ENCODE results near the gene FYN. TPM values are rescaled to one million over a fixed set of nuclear protein-coding genes. Genes with fewer than 3 reads are reported as not detected.
A peak's percentile ranks its signal among the peaks of the same experiment; 100 is the strongest.

Gene FYN
- polyA plus RNA-seq, 1 donor (not counting 4 experiments of a cell fraction or from before 2014, with no cell fraction given) = 24.7 TPM

- no peak for FAIRE-seq
These were observed 256.1 kb downstream of the FYN start for GRCh38 chr6:111617149-111617548.

GRCh38 chr6:111615916-111616612 lies 257.2 kb downstream of the FYN start:
- H3K79me2 ChIP-seq (ENCODE audit: control insufficient read depth, insufficient read depth, low read length) = no peaks in the 10 kb centered on the region
- dilution Hi-C loops (cut with MboI; ENCODE audit: extremely low pct_ligation_motif_present, low sequenced_read_pairs) = no loop called here
- no peaks in the 10 kb centered on the region for H3K9me1 ChIP-seq (ENCODE audit: control insufficient read depth, extremely low read depth, insufficient read depth, low read length)
- H3K36me3 ChIP-seq (ENCODE audit: control insufficient read depth in 2 of 2, extremely low read depth in 1 of 2, insufficient read depth in 2 of 2, low read length in 2 of 2) = no peaks in the 10 kb centered on the region
- FAIRE-seq (peak; percentile 49), DNase-seq (ENCODE audit: low read depth, low spot score) (no peak)
- no peak overlapping the region for H3K4me2 ChIP-seq (ENCODE audit: control insufficient read depth, extremely low read depth, insufficient read depth, low read depth, low read length)
- H2AFZ ChIP-seq (ENCODE audit: control insufficient read depth, low read length) = no peak overlapping the region
- no peak overlapping the region for H3K27ac ChIP-seq (ENCODE audit: control insufficient read depth, insufficient read depth, low read length)
- no peaks in the 10 kb centered on the region for H3K9me3 ChIP-seq (ENCODE audit: control insufficient read depth, low read depth, low read length)
- no peaks in the 10 kb centered on the region for H3K27me3 ChIP-seq (ENCODE audit: control insufficient read depth, extremely low read depth, insufficient read depth, low read length)
- no peak overlapping the region for H3K9ac ChIP-seq (ENCODE audit: control insufficient read depth, extremely low read depth, insufficient read depth, low read length)
- no peaks in the 10 kb centered on the region for H4K20me1 ChIP-seq (ENCODE audit: control insufficient read depth, extremely low read depth, insufficient read depth, low read length)
- H3K4me1 ChIP-seq (ENCODE audit: control insufficient read depth, extremely low read depth, insufficient read depth, low read length) = peaks cover 5% of the 10 kb centered on the region
- TF ChIP-seq CTCF (optimal IDR thresholded peaks at IDR 0.05 in 1 of 3, IDR thresholded peaks at IDR 0.05 in 1 of 3, conservative IDR thresholded peaks at IDR 0.05 in 1 of 3; ENCODE audit: extremely low read depth in 1 of 3, insufficient read depth in 2 of 3, low read length in 3 of 3) = no peak
- no peak for TF ChIP-seq EZH2 (IDR thresholded peaks at IDR 0.05; ENCODE audit: low read length)
- H3K4me3 ChIP-seq (ENCODE audit: control insufficient read depth in 2 of 3, extremely low read depth in 1 of 3, insufficient read depth in 2 of 3, low read depth in 1 of 3, low read length in 3 of 3) = no peak overlapping the region

More at GRCh38 chr6:111617149-111617548, 256.1 kb downstream of the FYN start:
- no peaks in the 10 kb centered on the region for H4K20me1 ChIP-seq (ENCODE audit: control insufficient read depth, extremely low read depth, insufficient read depth, low read length)
- H3K9me3 ChIP-seq (ENCODE audit: control insufficient read depth, low read depth, low read length) = no peaks in the 10 kb centered on the region
- H3K36me3 ChIP-seq (ENCODE audit: control insufficient read depth in 2 of 2, extremely low read depth in 1 of 2, insufficient read depth in 2 of 2, low read length in 2 of 2) = no peaks in the 10 kb centered on the region
- DNase-seq (ENCODE audit: low read depth, low spot score) = no peak
- H3K27ac ChIP-seq (ENCODE audit: control insufficient read depth, insufficient read depth, low read length) = no peak overlapping the region
- peaks cover 5% of the 10 kb centered on the region for H3K4me1 ChIP-seq (ENCODE audit: control insufficient read depth, extremely low read depth, insufficient read depth, low read length)
- H2AFZ ChIP-seq (ENCODE audit: control insufficient read depth, low read length) = no peak overlapping the region
- no peak overlapping the region for H3K4me2 ChIP-seq (ENCODE audit: control insufficient read depth, extremely low read depth, insufficient read depth, low read depth, low read length)
- no peaks in the 10 kb centered on the region for H3K79me2 ChIP-seq (ENCODE audit: control insufficient read depth, insufficient read depth, low read length)
- H3K9ac ChIP-seq (ENCODE audit: control insufficient read depth, extremely low read depth, insufficient read depth, low read length) = no peak overlapping the region
- H3K27me3 ChIP-seq (ENCODE audit: control insufficient read depth, extremely low read depth, insufficient read depth, low read length) = no peaks in the 10 kb centered on the region
- H3K4me3 ChIP-seq (ENCODE audit: control insufficient read depth in 2 of 3, extremely low read depth in 1 of 3, insufficient read depth in 2 of 3, low read depth in 1 of 3, low read length in 3 of 3) = no peak overlapping the region
- TF ChIP-seq EZH2 (IDR thresholded peaks at IDR 0.05; ENCODE audit: low read length) (no peak), CTCF (optimal IDR thresholded peaks at IDR 0.05 in 1 of 3, IDR thresholded peaks at IDR 0.05 in 1 of 3, conservative IDR thresholded peaks at IDR 0.05 in 1 of 3; ENCODE audit: extremely low read depth in 1 of 3, insufficient read depth in 2 of 3, low read length in 3 of 3) (no peak)
- dilution Hi-C loops (cut with MboI; ENCODE audit: extremely low pct_ligation_motif_present, low sequenced_read_pairs) = no loop called here
- no peaks in the 10 kb centered on the region for H3K9me1 ChIP-seq (ENCODE audit: control insufficient read depth, extremely low read depth, insufficient read depth, low read length)
